HG03565 (cell line): ENCODE data around the gene SCP2D1.
"Not testable (repeated sequence)": the region's sequence is repeated elsewhere in the genome, so short reads cannot be mapped to it uniquely, and the experiment has no call there.

Source experiments
- ATAC-seq: cut with Tn5 transposase; IDR thresholded peaks from one replicate; pipeline ENCODE4 v1.9.1; 2021; ENCODE audit warnings: mild to moderate bottlenecking, moderate library complexity; ENCODE audit not compliant: unreplicated experiment

SCP2D1 gene

GRCh38 chr20:18813483-18813882 is at the start of gene SCP2D1:
Gene SCP2D1, plus strand, starts transcription at chr20:18813783. Its CDS starts 33 bp downstream, at chr20:18813816.
- no peak for ATAC-seq

- no peak for ATAC-seq
Measured at GRCh38 chr20:18767676-18768075, 45.9 kb upstream of the SCP2D1 start.

GRCh38 chr20:18773566-18773965 is 40.0 kb upstream of the SCP2D1 start:
- no peak for ATAC-seq

GRCh38 chr20:18774207-18774606 is 39.4 kb upstream of the SCP2D1 start:
- ATAC-seq, result no peak

- no peak for ATAC-seq
Measured at GRCh38 chr20:18775633-18776032, 38.0 kb upstream of the SCP2D1 start.

- ATAC-seq, result no peak
Measured at GRCh38 chr20:18778690-18779392, 34.7 kb upstream of the SCP2D1 start.

- no peak for ATAC-seq
Measured at GRCh38 chr20:18780385-18781130, 33.0 kb upstream of the SCP2D1 start.

GRCh38 chr20:18781509-18781908 is 32.1 kb upstream of the SCP2D1 start:
- ATAC-seq, result no peak

GRCh38 chr20:18783385-18783959 is 30.1 kb upstream of the SCP2D1 start:
- no peak for ATAC-seq

GRCh38 chr20:18787046-18787445 is 26.5 kb upstream of the SCP2D1 start:
- ATAC-seq, result not testable (repeated sequence)

- no peak for ATAC-seq
Measured at GRCh38 chr20:18788021-18788420, 25.6 kb upstream of the SCP2D1 start.

GRCh38 chr20:18790787-18791186 is 22.8 kb upstream of the SCP2D1 start:
- no peak for ATAC-seq

- ATAC-seq, result peak; percentile 95
Measured at GRCh38 chr20:18793625-18794427, 19.8 kb upstream of the SCP2D1 start.

GRCh38 chr20:18794428-18794787 is 19.2 kb upstream of the SCP2D1 start:
- no peak for ATAC-seq

GRCh38 chr20:18795366-18795765 is 18.2 kb upstream of the SCP2D1 start:
- no peak for ATAC-seq

- ATAC-seq, result no peak
Measured at GRCh38 chr20:18796282-18796833, 17.2 kb upstream of the SCP2D1 start.

- no peak for ATAC-seq
Measured at GRCh38 chr20:18801516-18801915, 12.1 kb upstream of the SCP2D1 start.

- ATAC-seq, result no peak
Measured at GRCh38 chr20:18802012-18802634, 11.5 kb upstream of the SCP2D1 start.

GRCh38 chr20:18805881-18806280 is 7.7 kb upstream of the SCP2D1 start:
- ATAC-seq, result no peak

GRCh38 chr20:18808712-18809111 is 4.9 kb upstream of the SCP2D1 start:
- ATAC-seq, result no peak

- no peak for ATAC-seq
Measured at GRCh38 chr20:18811186-18811585, 2.4 kb upstream of the SCP2D1 start.
